Prostate gland (tissue), 2 donors: ENCODE data around the gene INTS2.

ENCODE experiments used
- CTCF ChIP-seq, 4 experiments: fragments of 200-600 bp in 2 of 4; fragments of 450-650 bp in 2 of 4; sonication (generic) in 2 of 4; IDR thresholded peaks; 1 replicate in 3 of 4; 2 replicates in 1 of 4; pipeline ENCODE4 v1.5.1; 2016 to 2019; ENCODE audit warnings: antibody characterized with exemption in 4 of 4, mild to moderate bottlenecking in 2 of 4, moderate library complexity in 2 of 4
- POLR2A ChIP-seq: fragments of 450-650 bp; IDR thresholded peaks from one replicate; pipeline ENCODE4 v1.6.1; 2016; ENCODE audit warnings: antibody characterized with exemption, mild to moderate bottlenecking
- POLR2AphosphoS5 ChIP-seq: sonication (generic); formaldehyde crosslinking; IDR thresholded peaks from one replicate; pipeline ENCODE4 v1.6.1; 2017; ENCODE audit warnings: antibody characterized with exemption

GRCh38 chr17:61967729-61968128 is 39.9 kb upstream of the INTS2 start:
- no peak for TF ChIP-seq POLR2A
- no peak for TF ChIP-seq CTCF (IDR thresholded peaks at IDR 0.05)
- TF ChIP-seq POLR2AphosphoS5 = no peak
